HG03558 (cell line): Measurements from ENCODE around the gene CENPS.
"Not testable (repeated sequence)": the region's sequence is repeated elsewhere in the genome, so short reads cannot be mapped to it uniquely, and the experiment has no call there.

ENCODE experiments used
- ATAC-seq: cut with Tn5 transposase; IDR thresholded peaks from one replicate; pipeline ENCODE4 v1.9.1; 2021; ENCODE audit warnings: moderate number of reproducible peaks; ENCODE audit not compliant: unreplicated experiment; ENCODE audit errors: extremely low read depth

The CENPS gene

DNA sequence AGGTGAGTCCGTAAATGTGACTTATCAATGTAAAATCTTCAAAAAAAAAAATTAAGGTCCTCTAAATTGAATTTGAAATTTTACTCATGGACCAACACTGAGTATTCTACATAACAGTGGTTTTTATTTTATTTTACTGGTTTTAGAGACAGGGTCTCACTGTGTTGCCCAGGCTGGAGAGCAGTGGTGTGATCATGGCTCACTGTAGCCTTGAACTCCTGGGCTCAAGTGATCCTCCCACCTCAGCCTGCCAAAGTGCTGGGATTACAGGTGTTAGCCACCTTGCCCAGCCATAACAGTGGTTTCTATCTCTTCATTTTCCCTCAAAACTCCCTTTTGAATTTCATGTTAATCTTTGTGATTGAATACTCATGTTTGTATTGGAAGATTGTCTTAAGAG is 14.3 kb upstream of the CENPS start:
- ATAC-seq = not testable (repeated sequence)

DNA sequence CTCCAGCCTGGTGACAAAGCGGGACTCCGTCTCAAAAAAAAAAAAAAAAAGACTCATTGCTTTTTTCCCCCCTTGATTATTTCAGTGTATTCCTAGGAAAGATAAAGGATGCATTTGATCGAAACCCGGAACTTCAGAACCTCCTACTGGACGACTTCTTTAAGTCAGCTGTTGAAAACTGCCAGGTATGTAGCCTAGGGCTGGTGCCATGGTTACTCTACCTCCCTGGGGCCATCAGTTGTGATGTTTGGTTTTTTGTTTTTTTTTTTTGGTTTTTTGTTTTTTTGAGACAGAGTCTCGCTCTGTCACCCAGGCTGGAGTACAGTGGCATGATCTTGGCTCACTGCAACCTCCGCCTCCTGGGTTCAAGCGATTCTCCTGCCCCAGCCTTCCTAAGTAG is 11.5 kb upstream of the CENPS start:
- ATAC-seq = not testable (repeated sequence)

DNA sequence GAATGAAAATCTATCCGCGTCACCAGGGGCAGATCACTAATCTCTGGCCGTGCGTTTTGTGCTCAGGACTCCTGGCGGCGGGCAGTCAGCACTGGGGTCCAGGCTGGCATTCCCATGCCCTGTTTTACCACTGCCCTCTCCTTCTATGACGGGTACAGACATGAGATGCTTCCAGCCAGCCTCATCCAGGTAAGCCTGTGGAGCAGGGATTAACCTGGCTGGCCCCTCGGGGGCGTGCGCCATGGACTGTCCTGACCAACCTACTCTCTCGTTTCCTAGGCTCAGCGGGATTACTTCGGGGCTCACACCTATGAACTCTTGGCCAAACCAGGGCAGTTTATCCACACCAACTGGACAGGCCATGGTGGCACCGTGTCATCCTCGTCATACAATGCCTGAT is 10.9 kb upstream of the CENPS start:
- ATAC-seq = no peak

DNA sequence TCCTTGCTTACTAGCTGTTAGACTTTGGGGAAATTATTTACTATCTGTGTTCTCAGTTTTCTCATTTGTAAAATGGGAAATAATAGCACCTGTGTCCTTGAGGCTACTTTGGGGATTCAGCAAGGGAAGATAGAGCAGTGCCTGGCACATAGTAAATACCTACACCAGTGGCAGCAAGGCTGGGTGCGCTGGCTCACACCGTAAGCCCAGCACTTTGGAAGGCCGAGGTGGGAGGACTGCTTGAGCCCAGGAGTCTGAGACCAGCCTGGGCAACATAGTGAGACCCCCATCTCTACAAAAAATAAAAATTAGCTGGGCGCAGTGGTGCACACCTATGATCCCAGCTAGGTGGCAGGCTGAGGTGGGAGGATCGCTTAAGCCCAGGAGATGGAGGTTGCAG is 8.6 kb upstream of the CENPS start:
- ATAC-seq = no peak

DNA sequence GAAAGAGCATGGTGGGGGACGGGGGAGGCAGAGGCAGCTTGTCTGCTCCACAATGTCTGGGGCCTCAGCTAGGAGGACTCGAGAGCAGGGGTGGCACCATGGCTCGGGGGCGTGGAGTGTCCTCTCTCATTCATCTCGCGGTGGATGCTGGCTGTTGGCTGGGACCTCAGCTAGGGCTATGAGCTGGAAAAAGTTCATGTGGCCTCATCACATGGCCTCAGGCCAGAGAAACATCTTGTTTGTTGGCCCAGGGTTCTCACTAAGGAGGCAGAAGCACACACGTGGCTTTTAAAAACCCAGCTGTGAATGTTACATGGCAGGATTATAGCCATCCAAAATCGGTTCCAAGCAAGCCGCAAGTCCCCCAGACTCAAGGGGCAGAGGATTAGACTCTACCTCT is 6.2 kb upstream of the CENPS start:
- ATAC-seq = no peak

DNA sequence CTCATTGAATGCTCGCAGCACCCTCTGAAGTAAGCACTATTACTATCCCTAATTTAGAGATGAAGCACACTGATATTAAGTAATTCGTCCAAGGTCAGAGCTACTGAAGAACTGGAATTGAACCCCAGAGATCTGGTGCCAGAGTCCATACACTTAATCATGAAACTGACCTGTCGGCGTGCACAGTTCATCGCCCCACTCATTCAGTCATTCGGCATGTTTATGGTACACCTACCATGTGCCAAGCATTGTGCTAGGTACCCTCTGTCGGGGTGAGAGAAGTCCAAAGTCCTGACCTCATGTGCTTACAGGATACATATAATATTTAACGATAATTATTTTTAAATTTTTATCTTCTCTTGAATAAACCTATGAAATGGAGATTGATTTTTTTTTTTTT is 5.6 kb upstream of the CENPS start:
- no peak for ATAC-seq

DNA sequence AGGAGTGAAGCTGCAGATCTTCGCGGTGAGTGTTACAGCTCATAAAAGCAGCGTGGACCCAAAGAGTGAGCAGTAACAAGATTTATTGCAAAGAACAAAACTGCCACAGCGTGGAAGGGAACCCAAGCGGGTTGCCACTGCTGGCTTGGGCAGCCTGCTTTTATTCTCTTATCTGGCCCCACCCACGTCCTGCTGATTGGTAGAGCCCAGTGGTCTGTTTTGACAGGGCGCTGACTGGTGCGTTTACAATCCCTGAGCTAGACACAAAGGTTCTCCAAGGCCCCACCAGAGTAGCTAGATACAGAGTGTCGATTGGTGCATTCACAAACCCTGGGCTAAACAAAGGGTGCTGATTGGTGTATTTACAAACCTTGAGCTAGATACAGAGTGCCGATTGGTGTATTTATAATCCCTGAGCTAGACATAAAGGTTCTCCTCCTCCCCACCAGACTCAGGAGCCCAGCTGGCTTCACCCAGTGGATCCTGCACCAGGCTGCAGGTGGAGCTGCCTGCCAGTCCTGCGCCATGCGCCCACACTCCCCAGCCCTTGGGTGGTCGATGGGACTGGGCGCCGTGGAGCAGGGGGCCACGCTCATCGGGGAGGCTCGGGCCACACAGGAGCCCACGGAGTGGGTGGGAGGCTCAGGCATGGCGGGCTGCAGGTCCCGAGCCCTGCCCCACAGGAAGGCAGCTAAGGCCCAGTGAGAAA is 4.3 kb upstream of the CENPS start:
- ATAC-seq = not testable (repeated sequence)

DNA sequence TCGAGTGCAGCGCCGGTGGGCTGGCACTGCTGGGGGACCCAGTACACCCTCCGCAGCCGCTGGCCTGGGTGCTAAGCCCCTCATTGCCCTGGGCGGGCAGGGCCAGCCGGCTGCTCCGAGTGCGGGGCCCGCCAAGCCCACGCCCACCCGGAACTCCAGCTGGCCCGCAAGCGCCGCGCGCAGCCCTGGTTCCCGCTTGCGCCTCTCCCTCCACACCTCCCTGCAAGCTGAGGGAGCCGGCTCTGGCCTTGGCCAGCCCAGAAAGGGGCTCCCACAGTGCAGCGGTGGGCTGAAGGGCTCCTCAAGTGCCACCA is 3.7 kb upstream of the CENPS start:
- not testable (repeated sequence) for ATAC-seq

DNA sequence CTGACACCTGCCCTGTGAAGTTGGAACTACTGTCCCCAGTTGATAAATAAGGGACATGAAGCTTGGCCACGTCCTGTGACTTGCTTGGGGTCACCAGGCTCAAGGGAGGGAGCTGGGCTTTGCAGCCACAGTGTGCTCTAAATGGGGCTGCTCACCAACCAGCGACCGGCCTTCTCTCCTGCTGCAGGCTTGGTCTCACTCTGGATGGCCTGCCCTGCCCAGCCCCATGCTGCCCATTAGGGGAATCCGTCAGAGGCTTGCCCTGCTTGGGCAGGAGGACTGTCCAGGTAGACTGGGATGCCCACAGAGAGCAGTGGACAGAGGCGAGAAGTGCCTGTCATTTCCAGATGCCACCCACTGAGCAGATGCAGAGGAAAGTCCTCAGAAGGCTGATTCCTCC is 1.2 kb upstream of the CENPS start:
- ATAC-seq = no peak

DNA sequence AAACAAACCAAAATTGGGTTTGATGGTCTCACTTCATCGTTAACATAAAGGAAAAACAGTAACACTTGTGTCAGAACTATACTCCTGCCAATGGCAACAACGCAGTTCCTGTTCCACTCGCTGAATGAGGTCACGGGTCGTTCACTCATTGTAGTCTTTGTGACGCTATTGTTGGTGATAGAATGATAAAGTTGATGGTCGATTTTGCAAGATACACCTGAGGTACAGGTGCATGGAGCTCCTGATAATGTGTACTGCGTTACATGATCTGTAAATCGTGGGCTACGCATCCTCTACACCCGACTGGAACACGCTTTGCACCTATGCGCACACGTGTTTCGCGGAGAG is 391 bp upstream of the CENPS start:
- ATAC-seq = no peak

DNA sequence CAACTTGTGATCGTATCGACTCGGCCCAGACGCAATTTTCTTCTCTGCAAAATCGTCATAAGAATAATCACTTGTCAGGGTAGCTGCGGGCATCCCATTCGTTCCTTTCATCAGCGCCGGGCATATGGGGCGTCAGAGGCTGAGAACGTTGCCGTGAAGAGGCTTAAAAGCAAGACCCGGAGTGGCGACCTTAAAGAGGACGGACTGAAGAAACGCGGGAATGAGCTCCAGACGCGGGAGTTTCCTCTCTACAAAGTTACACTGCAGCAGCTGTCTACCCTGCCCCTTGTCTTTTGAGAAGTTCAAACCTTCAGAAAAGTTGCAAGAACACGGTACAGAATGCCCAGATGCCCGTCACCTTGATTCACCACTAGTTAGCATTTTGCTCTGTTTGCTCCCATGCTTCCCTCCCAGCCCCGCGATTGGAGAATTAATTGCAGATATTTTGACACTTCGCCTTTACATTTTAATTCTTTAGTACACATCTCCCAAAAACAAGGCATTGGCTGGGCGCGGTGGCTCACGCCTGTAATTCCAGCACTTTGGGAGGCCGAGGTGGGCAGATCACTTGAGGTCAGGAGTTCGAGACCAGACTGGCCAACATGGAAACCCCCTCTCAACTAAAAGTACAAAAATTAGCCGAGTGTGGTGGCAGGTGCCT is 967 bp downstream of the CENPS start:
- ATAC-seq = no peak

DNA sequence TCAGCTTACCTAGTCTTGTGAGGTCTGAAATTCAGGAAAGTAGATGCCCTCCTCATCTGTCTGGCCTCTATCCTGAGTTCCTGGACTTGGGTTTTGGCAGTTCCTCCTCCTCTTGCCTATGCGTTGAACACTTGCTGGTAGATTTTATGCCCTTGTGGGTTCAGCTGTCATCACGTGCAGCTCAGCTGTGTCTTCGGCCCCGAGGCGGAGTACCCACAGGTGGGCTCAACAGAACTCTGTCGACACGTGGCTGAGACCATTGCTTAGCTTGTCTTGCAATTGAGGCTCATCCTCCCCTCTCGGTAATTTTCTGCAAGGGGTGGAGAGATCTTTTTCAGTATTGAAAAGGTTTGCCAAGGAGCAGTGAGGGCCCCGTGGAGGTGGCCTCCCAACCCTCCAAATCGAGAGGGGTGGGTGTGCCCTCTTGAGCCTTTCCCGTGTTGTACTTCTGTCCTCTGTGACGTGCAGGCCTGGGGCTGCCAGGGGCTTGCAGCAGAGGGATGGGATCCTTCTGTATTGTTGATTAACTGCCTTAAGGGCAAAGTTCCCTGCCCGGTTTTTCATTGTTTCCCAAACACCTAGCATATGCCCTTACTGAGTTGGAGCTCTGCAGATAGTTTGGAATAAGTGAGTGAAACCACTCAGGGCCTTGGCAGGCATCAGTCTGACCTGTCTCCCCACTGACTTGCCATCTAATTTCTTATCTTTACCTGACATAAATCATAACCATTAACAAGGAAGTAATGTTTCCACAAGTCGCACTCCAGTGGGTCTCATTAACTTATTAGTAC is 2.9 kb downstream of the CENPS start:
- ATAC-seq = no peak

DNA sequence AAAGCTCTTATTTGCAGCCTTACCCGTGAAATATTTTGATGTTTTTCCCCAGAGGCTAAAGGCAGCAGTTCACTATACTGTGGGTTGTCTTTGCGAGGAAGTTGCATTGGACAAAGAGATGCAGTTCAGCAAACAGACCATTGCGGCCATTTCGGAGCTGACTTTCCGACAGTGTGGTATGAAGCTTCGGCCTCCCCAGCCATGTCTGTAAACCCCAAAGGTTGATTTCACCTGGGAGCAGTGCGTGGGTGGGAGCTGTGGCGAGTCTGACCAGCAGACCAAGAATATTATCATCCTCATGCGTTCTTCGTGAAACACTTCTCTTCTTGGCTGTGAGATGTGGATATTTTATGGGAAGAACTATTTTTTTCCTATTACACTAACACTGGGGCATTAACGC is 3.6 kb downstream of the CENPS start:
- ATAC-seq = no peak

DNA sequence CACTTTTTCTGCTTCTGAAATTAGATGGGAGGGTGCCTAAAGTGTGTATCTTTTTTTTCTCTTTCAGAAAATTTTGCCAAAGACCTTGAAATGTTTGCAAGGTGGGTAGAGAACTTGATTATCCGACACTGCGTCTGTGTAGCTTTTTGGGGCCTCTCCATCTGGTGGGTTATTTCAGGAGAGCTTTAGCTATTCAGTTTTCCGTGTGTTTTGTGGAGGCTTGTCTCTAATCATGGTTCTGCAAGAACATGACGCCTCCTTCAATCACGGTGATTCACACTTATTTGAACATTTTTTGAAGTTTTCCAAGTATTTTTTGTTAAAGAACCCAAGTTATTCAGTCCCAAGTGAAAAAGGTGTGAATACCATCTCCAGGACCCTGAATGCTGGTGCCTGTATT is 4.4 kb downstream of the CENPS start:
- no peak for ATAC-seq

DNA sequence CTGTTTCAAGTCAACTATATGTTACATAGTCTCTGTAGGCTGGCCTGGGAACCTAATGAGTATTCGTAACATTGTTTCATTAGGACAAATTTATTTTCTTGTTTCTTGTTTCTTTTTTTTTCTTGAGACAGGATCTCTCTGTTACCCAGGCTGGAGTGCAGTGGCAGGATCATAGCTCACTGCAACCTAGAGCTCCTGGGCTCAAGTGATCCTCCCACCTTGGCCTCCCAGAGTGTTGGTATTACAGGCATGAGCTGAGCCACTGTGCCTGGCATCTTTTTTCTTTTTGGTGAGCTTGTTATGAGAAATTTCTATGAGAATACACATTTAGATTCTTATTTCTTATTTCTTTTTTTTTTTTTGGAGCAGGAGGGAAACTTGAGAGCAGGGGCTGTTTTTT is 6.8 kb downstream of the CENPS start:
- ATAC-seq = no peak

DNA sequence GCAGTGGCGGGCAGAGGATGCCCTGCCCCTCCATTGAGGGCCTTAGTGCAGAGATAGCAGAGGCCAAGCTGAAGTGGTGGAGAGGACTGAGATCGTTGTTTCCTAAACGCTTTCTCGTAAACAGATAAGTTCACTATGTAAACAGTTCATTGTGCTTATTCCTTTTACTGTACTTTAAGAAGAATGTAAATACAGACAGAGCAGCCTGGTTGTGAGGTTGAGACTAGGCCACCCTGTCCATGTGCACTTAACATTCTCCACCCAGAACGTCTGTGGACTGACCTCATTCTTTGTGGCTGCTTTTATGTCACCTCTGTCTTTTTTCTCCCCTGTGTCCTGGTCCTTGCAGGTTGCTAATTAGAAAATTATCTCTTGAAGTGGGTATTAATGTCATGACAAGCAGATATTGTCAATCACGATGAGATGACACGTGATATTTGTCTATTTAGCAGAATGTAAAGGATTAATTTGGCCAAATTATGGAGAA is 8.5 kb downstream of the CENPS start:
- no peak for ATAC-seq

DNA sequence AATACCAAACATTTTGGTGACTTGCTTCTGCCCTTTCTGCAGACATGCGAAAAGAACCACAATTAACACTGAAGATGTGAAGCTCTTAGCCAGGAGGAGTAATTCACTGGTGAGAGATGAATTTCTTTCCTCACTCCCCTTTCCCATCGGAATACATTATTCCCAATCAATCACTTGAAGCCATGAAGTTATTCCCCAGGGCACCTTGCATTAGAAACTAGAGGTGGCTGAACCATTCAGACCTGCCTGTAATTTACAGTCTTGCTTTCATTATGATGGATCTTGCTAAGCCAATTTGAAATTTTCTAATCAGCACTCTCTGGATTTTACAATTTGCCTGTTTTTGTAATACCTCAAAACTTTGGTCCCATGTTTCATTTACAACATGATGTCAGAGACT is 10.1 kb downstream of the CENPS start:
- ATAC-seq = no peak

DNA sequence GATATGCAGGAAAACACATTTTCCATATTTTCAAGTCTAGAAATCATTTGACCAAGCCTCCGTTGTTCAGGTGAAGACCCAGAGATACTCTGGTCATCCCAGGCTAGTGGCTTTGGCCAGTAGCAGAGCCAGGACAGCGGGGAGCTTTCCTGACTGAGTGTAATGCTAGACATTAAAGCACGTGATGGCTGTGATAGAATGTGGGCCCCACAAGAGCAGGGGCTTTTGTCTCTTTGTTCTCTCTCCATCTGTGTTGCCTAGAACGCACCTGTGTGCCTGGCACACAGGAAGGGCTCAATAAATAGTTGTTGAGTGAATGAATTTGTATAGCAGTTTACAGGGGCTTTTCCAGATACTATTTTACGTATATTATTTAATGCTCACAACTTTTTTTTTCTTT is 10.6 kb downstream of the CENPS start:
- ATAC-seq = no peak

DNA sequence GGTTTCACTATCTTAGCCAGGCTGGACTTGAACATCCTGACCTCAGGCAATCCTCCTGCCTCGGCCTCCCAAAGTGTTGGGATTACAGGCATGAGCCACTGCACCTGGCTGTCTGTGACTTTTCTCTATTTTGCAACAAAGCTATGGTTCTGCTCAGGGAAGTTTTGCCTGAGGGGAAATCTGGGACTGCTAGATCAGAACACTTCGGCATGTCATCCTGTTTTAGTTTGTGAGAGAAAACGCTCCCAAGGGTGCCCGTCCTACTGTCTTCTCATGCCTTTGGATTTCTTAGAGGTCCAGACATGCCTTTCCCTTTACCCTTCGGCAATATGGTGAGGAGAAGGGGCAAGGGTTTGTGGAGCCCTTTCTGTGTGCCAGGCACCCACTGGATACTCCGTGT is 14.0 kb downstream of the CENPS start:
- no peak for ATAC-seq

DNA sequence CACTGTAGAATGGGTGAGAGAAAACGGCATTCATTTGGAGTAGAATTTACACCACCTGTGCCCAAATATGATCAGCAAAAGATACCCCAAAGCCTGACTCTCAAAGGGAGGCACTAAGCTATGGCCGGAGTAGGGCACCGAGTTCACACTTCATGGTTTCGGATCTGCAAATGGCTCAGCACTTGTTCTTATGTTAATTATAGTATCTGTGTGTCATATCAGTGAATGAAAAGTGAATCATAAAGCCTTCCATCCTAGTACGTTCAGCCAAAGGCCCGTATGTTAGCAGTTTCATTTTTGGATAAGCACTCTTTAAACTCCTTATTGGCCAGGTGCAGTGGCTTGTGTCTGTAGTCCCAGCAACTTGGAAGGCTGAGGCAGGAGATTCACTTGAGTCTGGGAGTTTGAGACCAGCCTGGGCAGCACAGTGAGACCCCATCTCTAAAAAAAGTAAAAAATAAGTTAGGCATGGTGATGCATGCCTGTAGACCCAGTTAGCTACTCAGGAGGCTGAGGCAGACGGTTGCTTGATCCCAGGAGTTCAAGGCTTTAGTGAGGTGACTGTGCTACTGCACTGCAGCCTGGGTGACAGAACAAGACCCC is 14.7 kb downstream of the CENPS start:
- no peak for ATAC-seq

DNA sequence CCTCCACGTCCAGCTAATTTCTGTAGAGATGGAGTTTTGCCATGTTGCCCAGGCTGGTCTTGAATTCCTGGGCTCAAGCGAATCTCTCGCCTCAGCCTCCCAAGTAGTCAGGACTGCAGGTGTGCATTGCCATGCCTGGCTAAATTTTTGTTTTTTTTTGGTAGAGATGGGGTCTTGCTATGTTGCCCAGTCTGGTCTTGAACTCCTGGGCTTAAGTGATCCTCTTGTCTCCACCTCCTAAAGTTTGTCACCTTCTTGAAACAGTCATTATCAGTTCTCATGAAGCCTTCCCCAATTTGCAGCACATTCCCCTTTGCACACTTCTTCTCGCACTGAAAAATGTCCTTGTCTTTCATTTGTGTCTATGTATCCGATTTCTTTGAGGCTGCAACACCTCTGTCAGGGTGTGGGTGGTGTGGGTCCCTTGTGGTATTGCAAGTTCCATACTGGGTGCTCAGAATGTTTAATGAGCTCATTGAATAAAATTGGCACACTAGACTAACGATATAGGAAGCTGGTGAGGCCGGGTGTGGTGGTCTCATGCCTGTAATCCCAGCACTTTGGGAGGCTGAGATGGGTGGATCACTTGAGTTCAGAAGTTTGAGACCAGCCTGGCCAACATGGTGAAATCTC is 16.7 kb downstream of the CENPS start:
- no peak for ATAC-seq
